Neural progenitor cell (in vitro differentiated cells): ENCODE measurements around the gene GDI1.

Experiments used
- EZH2 ChIP-seq: fragments of 200-600 bp; sonication (generic); IDR thresholded peaks from 2 replicates; pipeline ENCODE4 v1.6.1; 2017; ENCODE audit warnings: antibody characterized with exemption, mild to moderate bottlenecking, moderate library complexity
- TF ChIP-seq, protein P1 (sequence below): fragments of 200-600 bp; sonication (generic); IDR thresholded peaks from 2 replicates; pipeline ENCODE4 v1.5.1; 2017; ENCODE audit warnings: antibody characterized with exemption, mild to moderate bottlenecking

DNA sequence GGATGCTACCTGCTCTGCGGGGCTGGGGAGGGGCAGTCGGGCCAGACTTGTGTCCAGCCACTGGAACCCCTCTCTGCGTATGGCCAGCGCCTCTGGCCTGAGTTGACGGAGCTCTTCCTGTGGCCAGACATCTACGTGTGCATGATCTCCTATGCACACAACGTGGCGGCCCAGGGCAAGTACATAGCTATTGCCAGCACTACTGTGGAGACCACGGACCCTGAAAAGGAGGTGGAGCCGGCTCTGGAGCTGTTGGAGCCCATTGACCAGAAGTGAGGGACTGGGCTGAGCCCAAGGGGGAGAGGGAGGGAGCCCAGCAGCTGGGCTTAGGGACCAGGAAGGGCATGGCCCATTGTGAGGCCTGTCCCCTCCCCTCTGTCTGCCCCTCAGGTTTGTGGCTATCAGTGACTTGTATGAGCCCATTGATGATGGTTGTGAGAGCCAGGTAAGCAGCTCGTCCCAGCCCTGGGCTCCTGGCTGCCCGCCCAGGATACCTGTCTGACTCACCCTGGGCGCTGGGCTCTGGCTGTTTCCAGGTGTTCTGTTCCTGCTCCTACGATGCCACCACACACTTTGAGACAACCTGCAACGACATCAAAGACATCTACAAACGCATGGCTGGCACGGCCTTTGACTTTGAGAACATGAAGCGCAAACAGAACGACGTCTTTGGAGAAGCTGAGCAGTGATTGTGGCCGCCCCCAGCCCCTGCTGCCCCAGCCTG lies 5.2 kb downstream of the GDI1 start:
- TF ChIP-seq, protein P1, sequence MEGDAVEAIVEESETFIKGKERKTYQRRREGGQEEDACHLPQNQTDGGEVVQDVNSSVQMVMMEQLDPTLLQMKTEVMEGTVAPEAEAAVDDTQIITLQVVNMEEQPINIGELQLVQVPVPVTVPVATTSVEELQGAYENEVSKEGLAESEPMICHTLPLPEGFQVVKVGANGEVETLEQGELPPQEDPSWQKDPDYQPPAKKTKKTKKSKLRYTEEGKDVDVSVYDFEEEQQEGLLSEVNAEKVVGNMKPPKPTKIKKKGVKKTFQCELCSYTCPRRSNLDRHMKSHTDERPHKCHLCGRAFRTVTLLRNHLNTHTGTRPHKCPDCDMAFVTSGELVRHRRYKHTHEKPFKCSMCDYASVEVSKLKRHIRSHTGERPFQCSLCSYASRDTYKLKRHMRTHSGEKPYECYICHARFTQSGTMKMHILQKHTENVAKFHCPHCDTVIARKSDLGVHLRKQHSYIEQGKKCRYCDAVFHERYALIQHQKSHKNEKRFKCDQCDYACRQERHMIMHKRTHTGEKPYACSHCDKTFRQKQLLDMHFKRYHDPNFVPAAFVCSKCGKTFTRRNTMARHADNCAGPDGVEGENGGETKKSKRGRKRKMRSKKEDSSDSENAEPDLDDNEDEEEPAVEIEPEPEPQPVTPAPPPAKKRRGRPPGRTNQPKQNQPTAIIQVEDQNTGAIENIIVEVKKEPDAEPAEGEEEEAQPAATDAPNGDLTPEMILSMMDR: no peak
- no peak for TF ChIP-seq EZH2
